ENCODE results near the gene ALPL. TPM values are rescaled to one million over a fixed set of nuclear protein-coding genes. Genes with fewer than 3 reads are reported as not detected.

The ALPL gene
- total and polyA plus RNA-seq, 10 of the 15 experiments (the other 5 are each of a cell fraction or from before 2014, with no cell fraction given): 0.07 to 0.59 (median 0.31) TPM; not detected in 2

DNA sequence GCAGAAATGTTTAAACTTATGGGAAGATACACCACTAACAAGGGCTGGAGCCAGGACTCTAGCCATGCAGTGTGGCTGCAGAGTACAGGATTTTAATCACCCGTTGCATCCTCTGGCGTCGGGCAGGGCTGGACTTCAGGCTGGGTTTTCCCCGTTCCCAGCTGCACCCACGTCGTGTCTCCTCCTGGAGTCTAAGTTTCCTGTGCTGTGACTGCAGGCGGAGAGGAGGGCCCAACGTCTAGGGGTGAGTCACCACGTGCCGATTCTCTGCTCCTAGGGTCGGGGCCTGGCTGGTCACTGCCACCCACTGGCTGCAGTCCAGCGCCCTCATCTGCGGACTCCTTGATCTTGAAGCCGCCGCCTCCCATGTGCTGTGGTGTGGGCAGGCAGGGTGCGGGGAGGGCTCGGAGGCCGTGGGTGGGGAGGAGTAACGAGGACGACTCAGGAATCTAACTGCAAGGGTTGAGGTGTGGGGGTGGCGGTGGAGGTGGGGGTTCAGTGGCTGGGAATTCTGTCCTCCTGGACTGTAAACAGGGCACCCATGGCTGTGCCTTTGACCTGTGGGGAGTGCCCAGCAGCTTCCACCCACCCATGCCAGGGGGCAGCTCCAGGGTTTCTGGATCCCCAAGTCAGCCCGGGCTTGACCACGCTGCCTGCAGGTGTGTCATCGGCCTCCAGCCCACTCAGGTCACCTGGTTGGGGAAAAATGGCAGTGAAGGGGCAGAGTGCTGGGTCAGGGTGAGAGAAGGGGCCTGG lies 77.8 kb downstream of the ALPL start (continued):
- TF ChIP-seq NFYA (IDR thresholded peaks at IDR 0.05; ENCODE audit: borderline replicate concordance, low read depth, low read length): no peak
- TF ChIP-seq ASH2L (IDR thresholded peaks at IDR 0.05; ENCODE audit: borderline replicate concordance, low read depth): no peak

DNA sequence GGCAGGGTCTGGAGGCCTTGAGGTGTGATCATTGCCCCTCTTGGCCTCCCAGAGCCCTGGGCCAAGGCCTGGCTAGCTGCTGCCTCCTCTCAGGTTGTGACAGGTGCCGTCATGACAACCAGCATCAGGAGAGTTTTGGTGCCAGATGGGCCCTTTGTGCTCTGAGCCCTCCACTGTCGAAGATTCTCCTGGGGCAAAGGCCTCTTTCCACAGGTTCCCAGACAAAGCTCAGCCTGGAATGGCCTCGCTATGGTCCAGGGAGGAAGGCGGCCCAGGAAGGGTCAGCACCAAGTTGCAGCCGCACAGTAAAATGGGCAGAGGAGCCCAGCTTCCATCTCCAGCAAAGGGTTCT lies 78.4 kb downstream of the ALPL start:
- BruUV-seq (replicated peaks): no TSS peak
- no peaks in the 10 kb centered on the region for H3K36me3 ChIP-seq (ENCODE audit: control insufficient read depth in 2 of 2, insufficient read depth in 2 of 2, low read length in 1 of 2)
- no peaks in the 10 kb centered on the region for H3K79me2 ChIP-seq (ENCODE audit: control insufficient read depth, insufficient read depth, low read length)
- no peak overlapping the region for H3K4me2 ChIP-seq (ENCODE audit: control insufficient read depth, insufficient read depth)
- TF ChIP-seq NR2C2 (IDR thresholded peaks at IDR 0.05; ENCODE audit: borderline replicate concordance, control insufficient read depth, insufficient read length, low read depth) (no peak), FOXM1 (IDR thresholded peaks at IDR 0.05; ENCODE audit: low read depth, low read length) (no peak), GABPA (IDR thresholded peaks at IDR 0.05; ENCODE audit: low read depth) (no peak), SMC3 (IDR thresholded peaks at IDR 0.05; ENCODE audit: borderline replicate concordance, low read length) (no peak), TCF12 (IDR thresholded peaks at IDR 0.05; ENCODE audit: low read depth, low read length) (no peak)
- TF ChIP-seq, protein P1, sequence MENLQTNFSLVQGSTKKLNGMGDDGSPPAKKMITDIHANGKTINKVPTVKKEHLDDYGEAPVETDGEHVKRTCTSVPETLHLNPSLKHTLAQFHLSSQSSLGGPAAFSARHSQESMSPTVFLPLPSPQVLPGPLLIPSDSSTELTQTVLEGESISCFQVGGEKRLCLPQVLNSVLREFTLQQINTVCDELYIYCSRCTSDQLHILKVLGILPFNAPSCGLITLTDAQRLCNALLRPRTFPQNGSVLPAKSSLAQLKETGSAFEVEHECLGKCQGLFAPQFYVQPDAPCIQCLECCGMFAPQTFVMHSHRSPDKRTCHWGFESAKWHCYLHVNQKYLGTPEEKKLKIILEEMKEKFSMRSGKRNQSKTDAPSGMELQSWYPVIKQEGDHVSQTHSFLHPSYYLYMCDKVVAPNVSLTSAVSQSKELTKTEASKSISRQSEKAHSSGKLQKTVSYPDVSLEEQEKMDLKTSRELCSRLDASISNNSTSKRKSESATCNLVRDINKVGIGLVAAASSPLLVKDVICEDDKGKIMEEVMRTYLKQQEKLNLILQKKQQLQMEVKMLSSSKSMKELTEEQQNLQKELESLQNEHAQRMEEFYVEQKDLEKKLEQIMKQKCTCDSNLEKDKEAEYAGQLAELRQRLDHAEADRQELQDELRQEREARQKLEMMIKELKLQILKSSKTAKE (IDR thresholded peaks at IDR 0.05; ENCODE audit: low read depth, poor library complexity, severe bottlenecking): no peak
- TF ChIP-seq, protein P2, sequence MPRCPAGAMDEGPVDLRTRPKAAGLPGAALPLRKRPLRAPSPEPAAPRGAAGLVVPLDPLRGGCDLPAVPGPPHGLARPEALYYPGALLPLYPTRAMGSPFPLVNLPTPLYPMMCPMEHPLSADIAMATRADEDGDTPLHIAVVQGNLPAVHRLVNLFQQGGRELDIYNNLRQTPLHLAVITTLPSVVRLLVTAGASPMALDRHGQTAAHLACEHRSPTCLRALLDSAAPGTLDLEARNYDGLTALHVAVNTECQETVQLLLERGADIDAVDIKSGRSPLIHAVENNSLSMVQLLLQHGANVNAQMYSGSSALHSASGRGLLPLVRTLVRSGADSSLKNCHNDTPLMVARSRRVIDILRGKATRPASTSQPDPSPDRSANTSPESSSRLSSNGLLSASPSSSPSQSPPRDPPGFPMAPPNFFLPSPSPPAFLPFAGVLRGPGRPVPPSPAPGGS (IDR thresholded peaks at IDR 0.05; ENCODE audit: borderline replicate concordance, insufficient read depth, low read depth, low read length, poor library complexity, severe bottlenecking): no peak
- TF ChIP-seq, protein P3, sequence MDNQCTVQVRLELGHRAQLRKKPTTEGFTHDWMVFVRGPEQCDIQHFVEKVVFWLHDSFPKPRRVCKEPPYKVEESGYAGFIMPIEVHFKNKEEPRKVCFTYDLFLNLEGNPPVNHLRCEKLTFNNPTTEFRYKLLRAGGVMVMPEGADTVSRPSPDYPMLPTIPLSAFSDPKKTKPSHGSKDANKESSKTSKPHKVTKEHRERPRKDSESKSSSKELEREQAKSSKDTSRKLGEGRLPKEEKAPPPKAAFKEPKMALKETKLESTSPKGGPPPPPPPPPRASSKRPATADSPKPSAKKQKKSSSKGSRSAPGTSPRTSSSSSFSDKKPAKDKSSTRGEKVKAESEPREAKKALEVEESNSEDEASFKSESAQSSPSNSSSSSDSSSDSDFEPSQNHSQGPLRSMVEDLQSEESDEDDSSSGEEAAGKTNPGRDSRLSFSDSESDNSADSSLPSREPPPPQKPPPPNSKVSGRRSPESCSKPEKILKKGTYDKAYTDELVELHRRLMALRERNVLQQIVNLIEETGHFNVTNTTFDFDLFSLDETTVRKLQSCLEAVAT (IDR thresholded peaks at IDR 0.05): no peak
- TF ChIP-seq, protein P4, sequence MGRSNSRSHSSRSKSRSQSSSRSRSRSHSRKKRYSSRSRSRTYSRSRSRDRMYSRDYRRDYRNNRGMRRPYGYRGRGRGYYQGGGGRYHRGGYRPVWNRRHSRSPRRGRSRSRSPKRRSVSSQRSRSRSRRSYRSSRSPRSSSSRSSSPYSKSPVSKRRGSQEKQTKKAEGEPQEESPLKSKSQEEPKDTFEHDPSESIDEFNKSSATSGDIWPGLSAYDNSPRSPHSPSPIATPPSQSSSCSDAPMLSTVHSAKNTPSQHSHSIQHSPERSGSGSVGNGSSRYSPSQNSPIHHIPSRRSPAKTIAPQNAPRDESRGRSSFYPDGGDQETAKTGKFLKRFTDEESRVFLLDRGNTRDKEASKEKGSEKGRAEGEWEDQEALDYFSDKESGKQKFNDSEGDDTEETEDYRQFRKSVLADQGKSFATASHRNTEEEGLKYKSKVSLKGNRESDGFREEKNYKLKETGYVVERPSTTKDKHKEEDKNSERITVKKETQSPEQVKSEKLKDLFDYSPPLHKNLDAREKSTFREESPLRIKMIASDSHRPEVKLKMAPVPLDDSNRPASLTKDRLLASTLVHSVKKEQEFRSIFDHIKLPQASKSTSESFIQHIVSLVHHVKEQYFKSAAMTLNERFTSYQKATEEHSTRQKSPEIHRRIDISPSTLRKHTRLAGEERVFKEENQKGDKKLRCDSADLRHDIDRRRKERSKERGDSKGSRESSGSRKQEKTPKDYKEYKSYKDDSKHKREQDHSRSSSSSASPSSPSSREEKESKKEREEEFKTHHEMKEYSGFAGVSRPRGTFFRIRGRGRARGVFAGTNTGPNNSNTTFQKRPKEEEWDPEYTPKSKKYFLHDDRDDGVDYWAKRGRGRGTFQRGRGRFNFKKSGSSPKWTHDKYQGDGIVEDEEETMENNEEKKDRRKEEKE (IDR thresholded peaks at IDR 0.05): no peak
- WGBS (ENCODE audit: insufficient coverage, insufficient replicate concordance, low lambda C conversion rate, missing lambda C conversion rate): 9% methylated on average over 5 of the region's 5 CpGs
- no peaks in the 10 kb centered on the region for H3K4me1 ChIP-seq (ENCODE audit: control insufficient read depth, insufficient read depth, low read length)
- no peaks in the 10 kb centered on the region for H4K20me1 ChIP-seq (ENCODE audit: control insufficient read depth, insufficient read depth)
- no peak for DNase-seq (ENCODE audit: low read depth, low spot score)
- H3K9ac ChIP-seq (ENCODE audit: control insufficient read depth, insufficient read depth, low read length): no peak overlapping the region
- H3K27me3 ChIP-seq (replicated peaks in 1 of 2; ENCODE audit: control insufficient read depth in 2 of 2, insufficient read depth in 2 of 2, low read length in 1 of 2): peaks cover 0 to 3% of the 10 kb centered on the region in 2 experiments; a peak in 1 of 4 replicates
- H3K27ac ChIP-seq (ENCODE audit: control insufficient read depth, insufficient read depth): no peak overlapping the region
- no peak for ATAC-seq
- in situ Hi-C loops (cut with MboI) (no loop called here), intact Hi-C loops (cut with micrococcal nuclease; ENCODE audit: unreplicated experiment) (loop anchor here (5.0 kb wide), 1 partner anchor 75 kb away; no protein-coding TSS in a partner anchor)
- ChIA-PET RAD21 (ENCODE audit: unreplicated experiment) (no interaction called here), SMC1A (ENCODE audit: uncharacterized antibody, unreplicated experiment) (no interaction called here), CTCF (interaction anchor here (1.2 kb wide), 1 partner anchor 77 kb away, joined by 3 read pairs; no protein-coding TSS in a partner anchor), POLR2A (interaction anchor here (1.1 kb wide), 1 partner anchor 8 kb away, joined by 5 read pairs; no protein-coding TSS in a partner anchor)
- FAIRE-seq: no peak
- no peak overlapping the region for H2AFZ ChIP-seq (ENCODE audit: control insufficient read depth, low read depth, low read length)
- no peak overlapping the region for H3K4me3 ChIP-seq
- no peaks in the 10 kb centered on the region for H3K9me3 ChIP-seq (replicated peaks; ENCODE audit: control insufficient read depth, insufficient read depth, low read length)

All from GM12878 (cell line).